Measurements from ENCODE around the gene GRK4.

DNA sequence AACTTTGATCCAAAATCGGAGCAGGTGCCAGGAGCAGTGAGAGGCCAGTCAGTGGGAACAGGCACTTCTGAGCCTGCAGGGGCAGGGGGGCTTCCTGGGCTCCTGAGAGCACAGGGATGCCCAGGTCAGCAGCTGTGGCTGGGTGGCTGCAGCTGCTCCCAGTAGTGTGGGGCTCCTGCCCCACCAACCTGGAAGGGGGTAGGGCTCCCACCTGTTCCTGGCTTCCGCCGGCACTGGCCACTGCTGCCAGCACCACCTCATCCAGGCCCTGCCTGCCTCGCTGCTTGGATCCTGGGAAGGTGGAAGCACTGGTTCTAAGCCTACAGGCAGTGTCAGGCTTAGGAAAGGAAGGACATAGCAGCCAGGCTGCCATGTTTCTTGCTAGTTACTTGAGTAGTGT lies 18.6 kb downstream of the GRK4 start:
- TF ChIP-seq POLR2A (IDR thresholded peaks at IDR 0.05) = no peak
- TF ChIP-seq, protein P1, sequence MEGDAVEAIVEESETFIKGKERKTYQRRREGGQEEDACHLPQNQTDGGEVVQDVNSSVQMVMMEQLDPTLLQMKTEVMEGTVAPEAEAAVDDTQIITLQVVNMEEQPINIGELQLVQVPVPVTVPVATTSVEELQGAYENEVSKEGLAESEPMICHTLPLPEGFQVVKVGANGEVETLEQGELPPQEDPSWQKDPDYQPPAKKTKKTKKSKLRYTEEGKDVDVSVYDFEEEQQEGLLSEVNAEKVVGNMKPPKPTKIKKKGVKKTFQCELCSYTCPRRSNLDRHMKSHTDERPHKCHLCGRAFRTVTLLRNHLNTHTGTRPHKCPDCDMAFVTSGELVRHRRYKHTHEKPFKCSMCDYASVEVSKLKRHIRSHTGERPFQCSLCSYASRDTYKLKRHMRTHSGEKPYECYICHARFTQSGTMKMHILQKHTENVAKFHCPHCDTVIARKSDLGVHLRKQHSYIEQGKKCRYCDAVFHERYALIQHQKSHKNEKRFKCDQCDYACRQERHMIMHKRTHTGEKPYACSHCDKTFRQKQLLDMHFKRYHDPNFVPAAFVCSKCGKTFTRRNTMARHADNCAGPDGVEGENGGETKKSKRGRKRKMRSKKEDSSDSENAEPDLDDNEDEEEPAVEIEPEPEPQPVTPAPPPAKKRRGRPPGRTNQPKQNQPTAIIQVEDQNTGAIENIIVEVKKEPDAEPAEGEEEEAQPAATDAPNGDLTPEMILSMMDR (IDR thresholded peaks at IDR 0.05) = no peak
